GM18867 (cell line): ENCODE measurements around the gene MRPL51.
"Not testable (repeated sequence)": the region's sequence is repeated elsewhere in the genome, so short reads cannot be mapped to it uniquely, and the experiment has no call there.

Source experiments
- ATAC-seq: cut with Tn5 transposase; IDR thresholded peaks from one replicate; pipeline ENCODE4 v1.9.1; 2021; ENCODE audit warnings: mild to moderate bottlenecking, moderate library complexity; ENCODE audit not compliant: unreplicated experiment

MRPL51 gene

DNA sequence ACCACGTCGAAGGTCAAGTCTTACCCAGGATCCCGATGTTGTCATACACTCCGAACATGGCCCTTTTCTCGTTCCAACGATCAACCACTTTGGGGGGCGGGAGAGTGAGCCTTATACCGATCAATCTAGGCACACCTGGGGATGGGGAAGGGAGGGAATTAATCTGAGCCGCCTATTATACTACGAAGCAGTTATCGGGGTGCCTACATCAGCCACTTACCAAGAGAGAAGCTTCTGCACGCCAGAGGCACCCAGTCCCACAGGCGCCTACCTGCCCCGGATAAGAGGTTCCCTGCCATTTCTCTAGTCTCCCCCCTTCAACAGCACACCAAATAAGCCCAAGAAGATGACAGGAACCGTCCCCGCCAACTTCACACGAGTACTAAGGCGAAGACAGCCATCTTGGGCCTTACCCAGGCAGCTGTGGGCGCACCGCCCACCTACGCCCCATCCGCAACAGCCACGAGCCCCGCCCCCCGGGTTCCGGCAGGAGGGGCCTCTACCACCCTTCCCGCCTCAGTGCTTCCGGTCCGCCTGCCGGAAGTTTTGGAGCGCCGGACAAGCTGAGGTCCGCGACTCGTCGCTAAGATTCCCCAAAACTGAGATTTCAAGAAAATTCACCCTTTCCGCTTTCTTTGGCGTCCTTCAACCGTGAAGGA, at the start of gene MRPL51:
Gene MRPL51, minus strand, starts transcription at position 425 of the 659 bp plus-strand sequence. Its CDS starts 126 bp downstream, at position 299.
- ATAC-seq: peak; percentile 81

- no peak for ATAC-seq
Observed at GRCh38 chr12:6542209-6543009, 49.3 kb upstream of the MRPL51 start.

GRCh38 chr12:6541371-6542165, 48.5 kb upstream of the MRPL51 start:
- ATAC-seq: no peak

DNA sequence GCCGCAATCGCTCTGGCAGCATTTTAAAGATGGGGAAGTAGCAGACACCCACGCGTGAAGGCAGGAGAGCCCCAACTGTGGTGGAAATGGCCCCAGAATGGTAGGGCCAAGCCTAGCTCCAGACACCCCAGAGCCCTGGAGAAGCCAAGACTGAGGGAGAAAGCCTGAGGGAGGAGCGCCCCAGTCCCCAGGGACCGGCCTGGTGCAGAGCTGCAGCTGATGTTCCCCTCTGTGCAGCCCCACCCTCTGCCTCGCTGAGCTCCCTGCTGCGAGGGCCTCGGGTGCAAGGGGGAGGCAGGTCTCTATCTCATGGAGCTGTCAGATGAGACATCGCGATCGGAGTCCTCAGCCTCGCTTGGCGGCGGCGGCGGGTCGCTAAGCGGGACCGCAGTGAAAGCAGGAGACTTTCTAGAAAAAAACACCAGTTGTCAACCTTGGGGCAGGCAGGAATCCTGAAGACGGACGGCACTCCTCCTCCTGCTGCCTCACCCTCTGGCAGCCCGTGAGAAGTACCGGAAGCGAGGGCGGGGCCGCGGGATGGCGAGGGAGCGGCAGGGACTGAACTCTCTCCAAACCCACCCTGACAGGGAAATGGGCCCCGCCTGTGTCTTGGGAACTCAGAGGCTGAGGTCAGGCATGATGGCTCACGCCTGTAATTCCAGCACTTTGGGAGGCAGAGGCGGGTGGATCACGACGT, 47.3 kb upstream of the MRPL51 start:
- no peak for ATAC-seq

DNA sequence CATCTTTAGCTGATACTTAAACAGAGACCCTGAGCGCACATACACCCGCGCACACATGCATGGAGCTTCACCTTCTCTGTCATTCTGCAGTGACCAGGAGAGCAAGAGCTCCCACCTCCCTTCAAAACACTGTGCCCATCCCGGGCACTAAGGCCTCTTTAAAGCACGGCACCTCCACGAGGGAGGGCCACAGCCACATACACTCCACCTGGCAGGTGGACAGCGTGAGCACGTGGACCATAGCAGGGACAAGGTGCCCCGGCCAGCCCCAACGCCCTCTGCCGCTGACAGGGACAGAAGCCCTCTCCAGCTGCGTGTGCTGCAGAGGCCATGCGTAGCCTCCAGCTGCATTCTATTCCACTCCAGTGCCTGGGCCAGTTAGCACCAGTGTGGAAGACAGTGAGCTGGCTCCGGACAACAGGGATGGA, 46.7 kb upstream of the MRPL51 start:
- ATAC-seq: no peak

DNA sequence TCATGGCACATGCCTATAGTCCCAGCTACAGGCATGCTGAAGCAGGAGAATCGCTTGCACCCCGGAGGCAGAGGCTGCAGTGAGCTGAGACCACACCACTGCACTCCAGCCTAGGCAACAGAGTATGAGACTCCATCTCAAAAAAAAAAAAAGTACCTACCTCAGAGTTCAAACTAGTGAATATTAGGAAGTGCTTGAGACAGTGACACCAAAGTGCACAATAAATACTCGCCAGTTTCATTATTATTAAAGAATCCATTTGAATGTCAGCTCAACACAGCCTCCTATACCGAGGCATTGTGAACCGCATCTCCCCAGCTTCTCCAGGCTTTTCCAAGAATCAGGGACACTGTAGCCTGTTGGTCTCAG, 46.2 kb upstream of the MRPL51 start:
- no peak for ATAC-seq

DNA sequence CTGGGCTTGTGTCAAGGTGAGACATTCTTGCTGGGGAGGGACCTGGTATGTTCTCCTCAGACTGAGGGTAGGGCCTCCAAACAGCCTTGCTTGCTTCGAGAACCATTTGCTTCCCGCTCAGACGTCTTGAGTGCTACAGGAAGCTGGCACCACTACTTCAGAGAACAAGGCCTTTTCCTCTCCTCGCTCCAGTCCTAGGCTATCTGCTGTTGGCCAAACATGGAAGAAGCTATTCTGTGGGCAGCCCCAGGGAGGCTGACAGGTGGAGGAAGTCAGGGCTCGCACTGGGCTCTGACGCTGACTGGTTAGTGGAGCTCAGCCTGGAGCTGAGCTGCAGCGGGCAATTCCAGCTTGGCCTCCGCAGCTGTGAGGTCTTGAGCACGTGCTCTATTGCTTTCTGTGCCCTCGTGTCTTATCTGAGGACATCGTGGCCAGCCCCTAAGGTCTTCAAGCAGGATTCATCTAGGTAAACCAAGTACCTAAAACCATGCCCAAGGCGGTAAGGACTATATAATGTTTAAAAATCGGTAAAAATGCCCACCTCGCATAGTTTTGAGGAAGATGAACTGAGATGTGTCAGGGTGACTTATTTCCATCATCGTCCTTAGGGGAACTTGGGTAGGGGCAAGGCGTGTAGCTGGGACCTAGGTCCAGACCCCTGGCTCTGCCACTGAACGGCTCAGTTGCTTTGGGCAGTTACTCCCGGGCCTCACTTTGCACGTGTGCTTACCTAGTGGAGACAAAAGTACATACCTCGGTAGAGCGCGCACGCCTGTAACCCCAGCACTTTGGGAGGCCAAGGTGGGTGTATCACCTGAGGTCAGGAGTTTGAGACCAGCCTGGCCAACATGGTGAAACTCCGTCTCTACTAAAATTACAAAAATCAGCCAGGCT, 45.6 kb upstream of the MRPL51 start:
- no peak for ATAC-seq

- not testable (repeated sequence) for ATAC-seq
Observed at GRCh38 chr12:6537580-6538419, 44.7 kb upstream of the MRPL51 start.

DNA sequence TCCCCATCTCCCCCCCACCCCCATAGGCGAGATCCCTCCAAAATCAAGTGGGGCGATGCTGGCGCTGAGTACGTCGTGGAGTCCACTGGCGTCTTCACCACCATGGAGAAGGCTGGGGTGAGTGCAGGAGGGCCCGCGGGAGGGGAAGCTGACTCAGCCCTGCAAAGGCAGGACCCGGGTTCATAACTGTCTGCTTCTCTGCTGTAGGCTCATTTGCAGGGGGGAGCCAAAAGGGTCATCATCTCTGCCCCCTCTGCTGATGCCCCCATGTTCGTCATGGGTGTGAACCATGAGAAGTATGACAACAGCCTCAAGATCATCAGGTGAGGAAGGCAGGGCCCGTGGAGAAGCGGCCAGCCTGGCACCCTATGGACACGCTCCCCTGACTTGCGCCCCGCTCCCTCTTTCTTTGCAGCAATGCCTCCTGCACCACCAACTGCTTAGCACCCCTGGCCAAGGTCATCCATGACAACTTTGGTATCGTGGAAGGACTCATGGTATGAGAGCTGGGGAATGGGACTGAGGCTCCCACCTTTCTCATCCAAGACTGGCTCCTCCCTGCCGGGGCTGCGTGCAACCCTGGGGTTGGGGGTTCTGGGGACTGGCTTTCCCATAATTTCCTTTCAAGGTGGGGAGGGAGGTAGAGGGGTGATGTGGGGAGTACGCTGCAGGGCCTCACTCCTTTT, 44.0 kb upstream of the MRPL51 start:
- ATAC-seq: no peak

GRCh38 chr12:6535960-6536847, 43.1 kb upstream of the MRPL51 start:
- no peak for ATAC-seq

GRCh38 chr12:6535697-6535946, 42.6 kb upstream of the MRPL51 start:
- no peak for ATAC-seq

- peak; percentile 3 for ATAC-seq
Observed at GRCh38 chr12:6534945-6535696, 42.1 kb upstream of the MRPL51 start.

- no peak for ATAC-seq
Observed at GRCh38 chr12:6534695-6534944, 41.6 kb upstream of the MRPL51 start.

- ATAC-seq: peak; percentile 60
Observed at GRCh38 chr12:6533923-6534694, 41.0 kb upstream of the MRPL51 start, which contains the start of gene GAPDH. Gene GAPDH (plus strand): TSS chr12:6534517. CDS start chr12:6534833, 316 bp downstream.

DNA sequence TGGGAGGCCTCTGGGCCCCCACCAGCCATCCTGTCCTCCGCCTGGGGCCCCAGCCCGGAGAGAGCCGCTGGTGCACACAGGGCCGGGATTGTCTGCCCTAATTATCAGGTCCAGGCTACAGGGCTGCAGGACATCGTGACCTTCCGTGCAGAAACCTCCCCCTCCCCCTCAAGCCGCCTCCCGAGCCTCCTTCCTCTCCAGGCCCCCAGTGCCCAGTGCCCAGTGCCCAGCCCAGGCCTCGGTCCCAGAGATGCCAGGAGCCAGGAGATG, 40.5 kb upstream of the MRPL51 start:
- no peak for ATAC-seq

GRCh38 chr12:6532927-6533652, 40.0 kb upstream of the MRPL51 start:
- no peak for ATAC-seq
